ENCODE results near the gene SMYD3. TPM values are rescaled to one million over a fixed set of nuclear protein-coding genes. Genes with fewer than 3 reads are reported as not detected.

The SMYD3 gene
- polyA plus RNA-seq, 1 donor from 2014 or later, result 35.9 TPM

DNA sequence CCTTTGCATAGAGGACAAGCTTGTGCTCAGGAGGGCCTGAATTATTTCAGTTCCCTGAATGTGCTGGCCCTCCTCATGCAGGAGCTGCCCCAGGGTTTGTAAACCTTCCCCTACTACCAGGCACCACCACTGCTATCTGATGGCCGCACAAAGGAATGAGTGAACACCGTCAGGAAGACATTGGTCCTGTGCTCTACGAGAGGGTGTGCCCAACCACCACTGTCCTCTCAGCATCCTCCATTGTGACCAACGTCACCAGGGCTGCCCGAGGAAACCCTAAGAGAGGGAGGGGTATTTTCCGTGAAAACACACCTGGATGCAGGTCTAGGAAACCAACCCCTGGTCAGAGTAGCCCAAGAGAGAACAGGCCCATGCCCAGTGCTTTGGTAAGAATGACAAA lies 694.8 kb downstream of the SMYD3 start:
- Mint-ChIP-seq H3K27ac (no peak overlapping the region), H3K4me3 (no peak overlapping the region), H3K36me3 (peaks cover 8% of the 10 kb centered on the region), H3K27me3 (no peaks in the 10 kb centered on the region), H3K9me3 (no peaks in the 10 kb centered on the region), H3K4me1 (peaks cover 38 to 44% (median 40%) of the 10 kb centered on the region in 3 donors)

DNA sequence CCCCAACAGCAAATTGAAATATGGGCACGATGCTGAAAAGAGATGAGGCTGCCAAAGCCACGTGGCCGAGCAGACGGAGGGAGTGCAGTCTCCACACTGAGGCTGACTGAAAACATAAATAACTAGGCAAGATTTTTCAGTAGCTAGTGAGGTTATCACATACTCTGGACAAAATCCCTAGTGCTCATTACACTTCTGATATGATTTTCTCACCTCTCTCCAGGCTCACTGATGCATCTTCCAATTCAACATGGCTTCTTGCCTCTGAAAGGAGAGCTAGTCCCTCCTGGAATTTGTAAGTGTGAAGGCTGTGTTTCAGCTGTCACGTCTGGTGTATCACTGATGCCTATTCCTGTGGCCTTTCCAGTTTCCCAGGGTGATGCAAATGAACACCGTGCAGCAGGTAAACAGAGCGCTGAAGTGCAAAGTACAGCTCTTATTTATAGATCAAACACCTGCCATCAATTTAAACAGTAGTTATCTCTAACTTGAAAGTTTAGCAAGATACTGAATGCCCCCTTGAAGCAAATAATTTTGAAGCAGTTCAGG lies 696.2 kb downstream of the SMYD3 start:
- Mint-ChIP-seq H3K36me3 (peaks cover 8% of the 10 kb centered on the region), H3K27me3 (no peaks in the 10 kb centered on the region), H3K9me3 (no peaks in the 10 kb centered on the region), H3K27ac (peak overlapping the region; percentile 83 to 97 (median 91)), H3K4me1 (peaks cover 46 to 52% (median 47%) of the 10 kb centered on the region in 3 donors), H3K4me3 (peak overlapping the region; percentile 47 to 84 (median 66))

DNA sequence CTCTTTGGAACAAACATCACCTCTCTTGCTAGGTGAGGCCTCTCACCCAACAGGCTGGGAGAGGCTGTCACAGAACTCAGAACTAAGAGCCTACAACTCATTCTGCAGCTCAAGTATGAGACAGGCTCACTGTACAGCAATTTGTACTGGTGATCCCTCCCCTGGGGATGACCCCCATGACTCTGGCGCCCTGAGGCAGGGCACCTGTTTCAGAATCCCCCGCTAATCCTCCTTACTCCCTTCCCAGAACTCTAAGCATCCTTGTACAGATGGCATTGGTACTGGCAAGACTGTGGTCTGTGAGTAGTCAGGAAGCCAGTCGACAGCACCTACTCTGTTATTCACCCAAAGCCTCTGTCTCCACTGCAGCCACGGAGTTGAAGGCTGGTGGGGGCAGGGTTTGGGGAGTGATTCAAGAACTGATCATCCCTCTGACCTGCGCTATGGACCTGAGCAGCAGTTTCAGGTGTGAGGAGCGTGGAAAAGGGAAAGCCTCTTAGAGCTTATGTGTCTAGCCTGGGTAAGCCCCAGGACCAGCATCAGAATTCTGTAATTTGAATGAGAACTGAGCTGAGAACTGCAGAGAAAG lies 696.8 kb downstream of the SMYD3 start:
- Mint-ChIP-seq H3K27me3 (no peaks in the 10 kb centered on the region), H3K4me1 (peaks cover 47 to 56% (median 53%) of the 10 kb centered on the region in 3 donors), H3K4me3 (peak overlapping the region; percentile 47 to 83 (median 64)), H3K27ac (peak overlapping the region; percentile 83 to 97 (median 91)), H3K36me3 (peaks cover 5% of the 10 kb centered on the region), H3K9me3 (no peaks in the 10 kb centered on the region)

DNA sequence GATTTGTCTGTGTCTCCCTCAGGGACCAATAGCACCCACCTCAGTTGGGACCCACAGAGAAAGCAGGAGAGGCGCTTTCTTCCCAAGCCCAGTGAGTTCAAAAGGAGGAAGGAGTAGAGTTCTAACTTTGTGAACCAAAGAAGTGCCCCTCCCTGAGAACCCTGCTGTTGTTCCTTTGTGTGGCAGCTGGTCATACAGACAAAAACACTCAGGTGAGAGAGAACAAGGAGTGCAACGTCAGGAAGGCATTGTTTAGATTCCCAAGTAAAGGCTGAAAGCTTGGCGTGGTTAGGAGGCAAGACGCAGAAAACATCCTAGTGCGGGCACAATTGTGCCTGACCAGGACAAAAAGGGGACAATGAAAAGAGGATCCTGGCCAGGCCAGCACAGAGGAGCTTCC lies 697.7 kb downstream of the SMYD3 start:
- no peaks in the 10 kb centered on the region for H3K9me3 Mint-ChIP-seq
- peak overlapping the region in 3 of 4 donors; percentile 58 to 96 (median 64) for H3K4me3 Mint-ChIP-seq
- H3K36me3 Mint-ChIP-seq, result peaks cover 2% of the 10 kb centered on the region
- H3K4me1 Mint-ChIP-seq, result peaks cover 50 to 58% (median 56%) of the 10 kb centered on the region in 3 donors
- no peaks in the 10 kb centered on the region for H3K27me3 Mint-ChIP-seq
- peak overlapping the region; percentile 81 to 99 (median 91) for H3K27ac Mint-ChIP-seq

DNA sequence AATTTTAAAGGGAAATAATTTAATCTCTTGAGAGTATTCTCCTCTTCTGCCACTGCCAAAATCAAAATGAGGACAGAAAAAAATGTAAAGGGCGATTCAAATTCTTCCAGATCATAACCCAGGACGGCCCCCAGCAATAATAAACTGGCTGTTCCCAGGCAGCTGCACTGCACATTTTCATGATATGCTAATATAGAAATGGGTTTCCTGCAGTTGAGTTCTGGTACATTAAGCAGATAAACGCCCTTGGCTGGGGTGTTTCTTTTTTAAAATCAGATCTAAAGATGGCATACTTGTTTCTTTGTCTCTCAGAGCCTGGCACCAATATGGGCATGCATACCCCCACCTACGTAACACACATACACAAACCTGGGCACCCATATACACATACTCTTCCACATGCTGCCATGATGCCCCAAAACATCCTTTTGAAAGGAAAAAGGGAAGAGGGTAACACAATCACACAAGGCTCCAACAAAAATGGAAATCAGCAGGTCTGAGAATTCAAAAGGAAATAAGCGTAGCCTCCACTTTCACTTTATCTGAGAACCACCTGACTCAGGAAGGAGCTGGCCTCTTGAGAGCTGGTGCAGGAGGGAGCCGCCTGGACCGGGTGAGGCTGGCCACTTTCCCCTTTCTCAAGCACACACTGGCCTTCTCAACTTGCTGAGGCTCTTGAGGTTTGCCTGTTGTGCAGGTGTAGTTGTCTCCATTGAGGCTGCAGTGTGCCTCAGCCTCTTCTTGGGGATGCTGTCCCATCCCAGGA lies 698.9 kb downstream of the SMYD3 start:
- peak overlapping the region; percentile 65 to 96 (median 88) for H3K4me3 Mint-ChIP-seq

DNA sequence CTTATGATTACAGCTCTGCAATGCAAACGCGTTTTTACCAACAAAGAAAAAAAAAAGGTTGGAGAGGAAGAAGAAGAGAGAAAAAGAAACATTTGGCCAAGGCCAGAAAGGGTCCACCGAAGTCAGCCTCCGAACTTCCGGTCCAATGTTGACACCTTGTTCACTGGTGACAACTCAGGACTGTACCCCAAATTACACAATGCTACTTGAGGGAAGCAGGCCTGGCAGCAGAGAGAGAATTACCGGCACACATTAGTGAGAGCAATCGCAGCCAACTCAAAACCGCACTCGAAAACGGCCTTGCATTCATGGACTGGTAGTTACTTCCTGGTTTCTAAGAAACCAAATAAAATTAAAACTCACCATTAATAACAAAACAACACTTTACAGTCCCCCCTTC lies 699.8 kb downstream of the SMYD3 start:
- Mint-ChIP-seq H3K27ac (peak overlapping the region; percentile 81 to 100 (median 99)), H3K4me1 (peaks cover 45 to 58% (median 56%) of the 10 kb centered on the region in 3 donors), H3K9me3 (no peaks in the 10 kb centered on the region)

More for the DNA sequence above, 698.9 kb downstream of the SMYD3 start:
- H3K4me1 Mint-ChIP-seq, result peaks cover 50 to 58% (median 56%) of the 10 kb centered on the region in 3 donors
- H3K27me3 Mint-ChIP-seq, result no peaks in the 10 kb centered on the region
- H3K36me3 Mint-ChIP-seq, result peaks cover 3% of the 10 kb centered on the region
- peak overlapping the region; percentile 81 to 100 (median 99) for H3K27ac Mint-ChIP-seq
- no peaks in the 10 kb centered on the region for H3K9me3 Mint-ChIP-seq

DNA sequence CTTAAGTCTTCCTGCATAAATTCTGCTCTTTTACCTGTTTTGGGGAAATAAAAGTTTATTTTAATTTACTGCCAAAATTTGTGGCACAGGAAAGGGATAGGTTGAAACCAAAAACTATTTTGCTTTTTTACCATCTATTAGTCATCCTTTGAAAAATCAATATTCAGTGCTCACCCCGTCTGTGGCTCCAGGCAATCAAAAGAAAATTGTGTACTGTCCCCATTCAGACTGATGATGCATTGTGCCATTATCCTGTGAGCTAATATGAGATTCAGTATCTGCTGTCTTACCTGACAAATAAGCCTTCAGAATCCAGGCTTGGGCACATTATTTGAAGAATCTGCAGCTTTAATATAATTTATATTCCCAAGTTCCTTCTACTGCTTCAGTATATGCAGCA lies 701.5 kb downstream of the SMYD3 start:
- Mint-ChIP-seq H3K4me3 (no peak overlapping the region), H3K4me1 (peaks cover 36 to 44% (median 38%) of the 10 kb centered on the region in 3 donors), H3K9me3 (no peaks in the 10 kb centered on the region), H3K36me3 (peaks cover 9% of the 10 kb centered on the region), H3K27me3 (no peaks in the 10 kb centered on the region), H3K27ac (peak overlapping the region; percentile 13 to 99 (median 40))

More for the DNA sequence above, 699.8 kb downstream of the SMYD3 start:
- H3K4me3 Mint-ChIP-seq, result peak overlapping the region; percentile 65 to 96 (median 88)
- H3K36me3 Mint-ChIP-seq, result peaks cover 1% of the 10 kb centered on the region
- no peaks in the 10 kb centered on the region for H3K27me3 Mint-ChIP-seq

DNA sequence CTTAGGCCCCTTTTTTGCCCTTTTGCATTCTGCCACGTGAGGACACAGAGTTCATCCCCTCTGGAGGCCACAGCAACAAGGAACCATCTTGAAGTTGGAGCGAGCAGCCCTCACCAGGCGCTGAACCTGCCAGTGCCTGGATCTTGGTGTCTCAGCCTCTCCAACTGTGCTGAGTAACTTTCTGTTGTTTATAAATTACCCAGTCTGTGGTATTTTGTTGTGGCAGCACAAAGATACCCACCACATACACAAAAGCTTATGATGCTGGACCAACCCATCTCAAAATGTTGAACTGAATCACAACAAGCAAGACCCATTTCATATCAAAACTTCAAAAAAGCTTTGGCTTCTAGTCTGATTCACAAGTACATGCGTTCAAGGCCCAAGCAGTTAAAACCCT lies 702.4 kb downstream of the SMYD3 start:
- Mint-ChIP-seq H3K36me3 (peaks cover 10% of the 10 kb centered on the region), H3K27me3 (no peaks in the 10 kb centered on the region), H3K9me3 (no peaks in the 10 kb centered on the region), H3K27ac (no peak overlapping the region), H3K4me3 (no peak overlapping the region), H3K4me1 (peaks cover 30 to 38% (median 31%) of the 10 kb centered on the region in 3 donors)

DNA sequence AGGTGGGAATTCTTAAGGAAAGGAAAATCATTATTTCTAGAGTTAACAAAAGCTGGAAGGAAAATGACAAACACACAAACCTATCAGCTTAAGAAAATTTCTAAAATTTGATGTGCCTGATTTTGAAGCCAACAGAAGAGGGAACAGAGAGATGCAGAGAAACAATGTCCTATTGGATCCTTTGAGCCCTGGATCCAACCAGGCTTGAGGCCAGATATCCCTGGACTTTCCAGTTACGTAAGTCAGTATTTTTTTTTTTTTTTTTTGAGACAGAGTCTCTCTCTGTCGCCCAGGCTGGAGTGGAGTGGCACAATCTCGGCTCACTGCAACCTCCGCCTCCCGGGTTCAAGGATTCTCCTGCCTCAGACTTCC lies 703.4 kb downstream of the SMYD3 start:
- Mint-ChIP-seq H3K4me1 (peaks cover 22 to 29% (median 23%) of the 10 kb centered on the region in 3 donors), H3K27me3 (no peaks in the 10 kb centered on the region), H3K27ac (no peak overlapping the region), H3K36me3 (peaks cover 10% of the 10 kb centered on the region), H3K4me3 (peak overlapping the region in 1 of 4 donors; percentile 5), H3K9me3 (no peaks in the 10 kb centered on the region)

DNA sequence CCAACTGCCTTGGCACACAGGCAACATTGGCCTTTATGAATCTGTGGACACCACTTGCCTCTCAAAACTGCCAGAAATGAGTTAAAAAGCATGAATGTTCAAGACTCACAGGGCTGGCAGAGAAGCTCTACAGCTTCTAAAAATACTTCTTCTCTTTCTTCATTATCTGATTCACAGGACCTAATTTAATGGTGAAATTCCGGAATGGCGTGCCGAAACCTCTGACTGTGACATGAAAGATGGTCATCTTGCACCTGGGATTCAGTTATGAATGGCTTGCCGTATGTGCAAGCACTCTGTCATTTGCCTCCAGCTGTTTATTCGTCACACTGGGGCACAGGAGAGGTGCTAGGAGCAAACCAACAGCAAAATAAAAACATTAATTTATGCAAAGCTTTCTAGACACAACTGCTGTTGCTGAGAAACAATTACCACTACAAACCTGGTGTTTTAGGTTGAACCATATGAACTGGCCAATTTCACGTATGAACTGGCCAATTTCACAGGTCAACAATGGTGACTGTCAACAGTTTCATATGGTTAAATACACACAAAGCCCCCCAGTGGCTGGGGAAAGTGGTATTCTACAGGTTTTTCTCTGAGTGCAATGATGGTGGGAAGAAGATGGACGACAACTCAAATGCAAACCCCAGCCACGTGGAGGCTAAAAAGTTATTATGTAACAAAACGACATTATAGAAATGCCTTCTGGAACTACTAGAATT lies 704.0 kb downstream of the SMYD3 start:
- no peaks in the 10 kb centered on the region for H3K9me3 Mint-ChIP-seq
- H3K36me3 Mint-ChIP-seq, result peaks cover 10% of the 10 kb centered on the region
- peaks cover 17 to 26% (median 20%) of the 10 kb centered on the region in 3 donors for H3K4me1 Mint-ChIP-seq
- no peak overlapping the region for H3K27ac Mint-ChIP-seq
- no peak overlapping the region for H3K4me3 Mint-ChIP-seq
- H3K27me3 Mint-ChIP-seq, result no peaks in the 10 kb centered on the region

DNA sequence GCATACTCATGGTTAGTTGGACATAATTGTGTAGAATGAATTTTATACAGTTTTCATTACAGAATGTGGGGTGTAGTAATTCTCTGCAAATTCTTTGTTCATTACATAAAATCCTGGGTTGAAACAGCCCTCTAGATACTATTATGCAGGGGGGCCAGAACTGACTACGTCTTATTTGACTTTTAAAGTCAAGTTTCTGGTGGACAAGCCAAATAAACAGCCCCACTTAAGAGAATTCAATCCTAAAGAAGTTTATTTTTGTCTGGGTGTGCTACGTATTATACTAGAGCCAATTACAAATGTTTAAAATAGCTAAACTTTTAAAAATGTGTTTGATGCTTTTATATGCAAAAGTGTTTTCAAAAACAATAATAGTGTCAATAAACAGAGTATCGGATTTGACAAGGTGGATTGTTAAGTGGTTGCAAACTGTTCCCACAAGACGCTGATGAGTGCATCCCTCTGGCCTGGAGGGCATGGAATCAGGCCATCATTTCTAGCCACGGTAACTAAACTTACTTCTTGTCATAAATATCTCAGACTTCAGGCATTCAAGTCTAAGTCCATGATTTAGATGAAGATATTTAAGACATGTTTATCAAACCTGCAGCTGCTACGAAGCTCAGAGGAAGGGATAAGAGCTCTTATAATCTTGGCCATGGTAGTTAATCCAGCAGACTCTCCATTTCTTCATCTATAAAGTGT lies 706.0 kb downstream of the SMYD3 start:
- Mint-ChIP-seq H3K36me3 (peaks cover 10% of the 10 kb centered on the region), H3K27me3 (no peaks in the 10 kb centered on the region), H3K9me3 (no peaks in the 10 kb centered on the region), H3K27ac (no peak overlapping the region), H3K4me3 (no peak overlapping the region), H3K4me1 (peaks cover 6 to 13% (median 7%) of the 10 kb centered on the region in 3 donors)

DNA sequence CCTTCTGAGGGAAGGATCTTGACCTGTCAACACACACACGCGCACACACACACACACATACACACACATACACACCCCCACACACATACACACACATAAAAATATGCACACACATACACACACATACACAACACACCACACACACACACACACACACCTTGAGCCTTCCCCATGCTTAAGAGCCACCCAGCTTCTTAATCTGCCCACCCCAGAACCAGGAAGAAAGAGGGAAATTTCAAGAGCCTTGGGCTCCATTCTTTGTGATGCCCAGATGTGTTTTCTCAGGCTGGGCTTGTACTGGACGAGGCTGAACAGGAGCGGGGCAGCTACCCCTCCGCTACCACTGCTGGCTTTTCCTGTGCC lies 708.7 kb downstream of the SMYD3 start:
- no peak overlapping the region for H3K4me3 Mint-ChIP-seq
- H3K9me3 Mint-ChIP-seq, result no peaks in the 10 kb centered on the region
- peaks cover 12% of the 10 kb centered on the region for H3K36me3 Mint-ChIP-seq
- H3K27me3 Mint-ChIP-seq, result no peaks in the 10 kb centered on the region
- H3K4me1 Mint-ChIP-seq, result peaks cover 0 to 2% (median 0%) of the 10 kb centered on the region in 3 donors
- peak overlapping the region in 1 of 3 donors; percentile 5 for H3K27ac Mint-ChIP-seq

DNA sequence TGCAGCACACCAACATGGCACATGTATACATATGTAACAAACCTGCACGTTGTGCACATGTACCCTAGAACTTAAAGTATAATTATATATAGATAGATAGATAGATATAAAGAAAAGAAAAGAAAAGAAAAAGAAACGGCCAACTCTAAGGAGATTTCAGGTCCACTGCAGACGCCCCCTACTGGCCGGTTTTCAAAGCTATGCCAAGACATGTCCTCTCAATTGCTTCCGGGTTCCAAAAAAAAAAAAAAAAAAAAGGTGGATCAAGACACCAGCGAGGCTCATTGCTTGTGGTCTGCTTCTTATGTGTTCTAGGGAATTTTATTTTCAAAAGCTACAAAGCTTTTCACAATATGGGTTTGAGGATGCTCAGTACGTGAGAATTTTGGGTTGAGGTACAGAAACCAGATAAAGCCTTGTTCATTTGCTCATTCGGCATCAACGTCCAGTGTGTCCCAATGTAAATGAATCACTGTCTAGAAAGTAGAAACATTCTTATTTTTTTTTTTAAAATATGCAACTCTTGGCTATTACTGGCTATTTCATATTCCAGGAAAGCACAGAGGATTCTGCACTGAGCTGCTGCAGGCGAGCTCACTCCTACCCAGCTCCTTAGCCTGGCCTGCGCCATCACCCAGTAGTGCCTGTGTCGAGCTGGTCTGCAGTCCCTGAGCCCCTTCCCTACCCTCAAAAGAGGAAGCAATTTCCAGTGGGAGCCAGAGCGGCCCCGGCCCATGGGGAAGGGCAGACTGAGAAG lies 709.3 kb downstream of the SMYD3 start:
- H3K9me3 Mint-ChIP-seq, result no peaks in the 10 kb centered on the region
- H3K27me3 Mint-ChIP-seq, result no peaks in the 10 kb centered on the region
- H3K4me3 Mint-ChIP-seq, result no peak overlapping the region
- H3K4me1 Mint-ChIP-seq, result peaks cover 0 to 2% (median 0%) of the 10 kb centered on the region in 3 donors
- H3K27ac Mint-ChIP-seq, result no peak overlapping the region
- H3K36me3 Mint-ChIP-seq, result peaks cover 14% of the 10 kb centered on the region
